Measurements from ENCODE around the gene SFXN4. TPM values are rescaled to one million over a fixed set of nuclear protein-coding genes. Genes with fewer than 3 reads are reported as not detected.

The SFXN4 gene
- total RNA-seq, 1 experiment from 2014 or later, result 72.9 TPM

- ChIA-PET CTCF (no interaction called here), POLR2A (ENCODE audit: low non-redundant PET) (no interaction called here)
- H3K27me3 ChIP-seq (replicated peaks; ENCODE audit: insufficient read depth, low read depth, low read length, poor library complexity), result no peaks in the 10 kb centered on the region
- H3K27ac ChIP-seq (ENCODE audit: low read depth, low read length, poor library complexity, severe bottlenecking), result peak overlapping the region; percentile 67
- peak overlapping the region; percentile 77 for H3K4me3 ChIP-seq (ENCODE audit: low read depth, low read length, poor library complexity, severe bottlenecking)
- no peak for TF ChIP-seq EZH2 (IDR thresholded peaks at IDR 0.05; ENCODE audit: borderline replicate concordance, low read depth, low read length, poor library complexity, severe bottlenecking)
- no peak for TF ChIP-seq CTCF (conservative IDR thresholded peaks at IDR 0.05; ENCODE audit: low read depth, low read length)
- H3K9me3 ChIP-seq (ENCODE audit: low read depth, low read length, poor library complexity, severe bottlenecking), result no peaks in the 10 kb centered on the region
- intact Hi-C loops (cut with micrococcal nuclease; ENCODE audit: unreplicated experiment), result no loop called here
- TSS peak; percentile 62 for BruUV-seq (replicated peaks)
- peaks cover 7% of the 10 kb centered on the region for H3K4me1 ChIP-seq (ENCODE audit: insufficient read depth, low read length, poor library complexity, severe bottlenecking)
- no peak for DNase-seq (ENCODE audit: low spot score)
- H3K36me3 ChIP-seq (ENCODE audit: insufficient read depth, low read length, poor library complexity, severe bottlenecking), result peaks cover 15% of the 10 kb centered on the region
These were observed 60.4 kb downstream of the SFXN4 start for GRCh38 chr10:119105155-119105554.

DNA sequence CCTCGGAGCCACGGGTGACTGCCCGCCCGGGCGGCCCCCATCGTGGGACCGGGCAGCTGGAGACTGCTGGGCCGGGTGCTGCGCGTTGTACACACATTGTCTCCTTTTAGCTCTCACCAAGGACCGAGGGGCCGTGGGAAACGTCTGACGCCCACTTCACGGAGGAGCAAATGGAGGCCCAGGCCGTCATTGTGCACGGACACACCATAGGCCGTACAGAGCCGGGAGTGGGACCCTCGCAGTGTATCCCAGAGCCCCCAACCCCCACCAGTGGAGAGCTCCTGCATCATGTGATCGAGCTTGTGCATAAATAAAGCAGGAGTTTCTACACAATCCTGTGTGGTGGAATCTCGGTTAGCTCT is 60.9 kb downstream of the SFXN4 start:
- H3K9me3 ChIP-seq (ENCODE audit: low read depth, low read length, poor library complexity, severe bottlenecking), result no peaks in the 10 kb centered on the region
- POLR2A ChIA-PET (ENCODE audit: low non-redundant PET), result no interaction called here
- peak; percentile 42 for DNase-seq (ENCODE audit: low spot score)
- TF ChIP-seq CTCF (conservative IDR thresholded peaks at IDR 0.05; ENCODE audit: low read depth, low read length) (no peak), EZH2 (IDR thresholded peaks at IDR 0.05; ENCODE audit: borderline replicate concordance, low read depth, low read length, poor library complexity, severe bottlenecking) (no peak)
- H3K27me3 ChIP-seq (replicated peaks; ENCODE audit: insufficient read depth, low read depth, low read length, poor library complexity), result no peaks in the 10 kb centered on the region
- peaks cover 13% of the 10 kb centered on the region for H3K36me3 ChIP-seq (ENCODE audit: insufficient read depth, low read length, poor library complexity, severe bottlenecking)
- no TSS peak for BruUV-seq (replicated peaks)
- intact Hi-C loops (cut with micrococcal nuclease; ENCODE audit: unreplicated experiment), result loop anchor here (1.0 kb wide), 1 partner anchor 24 kb away; the partner anchor contains the start of gene EIF3A
- CTCF ChIA-PET, result no interaction called here
- H3K4me1 ChIP-seq (ENCODE audit: insufficient read depth, low read length, poor library complexity, severe bottlenecking), result peaks cover 7% of the 10 kb centered on the region
- H3K27ac ChIP-seq (ENCODE audit: low read depth, low read length, poor library complexity, severe bottlenecking), result peak overlapping the region; percentile 67
- peak overlapping the region; percentile 77 for H3K4me3 ChIP-seq (ENCODE audit: low read depth, low read length, poor library complexity, severe bottlenecking)

DNA sequence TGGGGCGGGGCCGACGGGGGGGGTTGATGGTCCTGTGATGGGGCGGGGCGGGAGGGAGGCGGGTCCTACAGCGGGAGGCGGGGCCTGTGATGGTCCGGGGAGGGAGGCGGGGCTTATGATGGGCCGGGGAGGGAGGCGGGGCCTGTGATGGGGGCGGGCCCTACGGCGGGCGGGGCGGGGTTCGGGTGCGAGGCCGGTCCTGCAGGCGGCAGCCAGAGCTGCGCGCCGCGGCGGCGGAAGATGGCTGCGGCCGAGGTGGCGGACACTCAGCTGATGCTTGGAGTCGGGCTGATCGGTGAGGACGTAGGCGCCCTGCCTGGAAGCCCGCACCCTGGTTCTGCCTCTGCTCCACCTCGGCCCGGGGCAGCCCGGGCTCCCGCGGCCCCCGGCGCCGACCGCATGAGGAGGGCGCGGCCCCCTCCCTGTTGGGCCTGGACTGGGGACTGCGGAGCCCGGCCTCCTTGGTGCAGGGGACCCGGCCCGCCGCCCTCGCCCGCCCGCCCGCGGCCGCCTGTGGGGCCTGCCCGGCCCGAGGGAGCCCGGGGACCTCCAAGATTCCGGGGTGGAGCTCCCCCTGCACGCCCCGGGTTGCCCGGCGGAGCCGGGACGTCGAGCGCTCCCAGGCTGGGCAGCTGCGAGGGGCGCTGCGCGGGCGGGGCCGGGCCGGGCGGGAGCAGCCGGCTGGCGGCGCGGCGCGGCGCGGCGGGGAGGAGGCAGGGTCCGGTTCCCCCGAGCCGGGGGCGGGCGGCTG is 61.4 kb downstream of the SFXN4 start, which contains the start of gene DENND10:
DENND10 (plus strand) TSS at position 211 of the 751 bp plus-strand sequence; CDS start at position 241, 30 bp downstream.
- intact Hi-C loops (cut with micrococcal nuclease; ENCODE audit: unreplicated experiment), result loop anchor here (1.0 kb wide), 1 partner anchor 24 kb away; the partner anchor contains the start of gene EIF3A
- H3K27me3 ChIP-seq (replicated peaks; ENCODE audit: insufficient read depth, low read depth, low read length, poor library complexity), result no peaks in the 10 kb centered on the region
- ChIA-PET POLR2A (ENCODE audit: low non-redundant PET) (no interaction called here), CTCF (no interaction called here)
- H3K4me3 ChIP-seq (ENCODE audit: low read depth, low read length, poor library complexity, severe bottlenecking), result peak within 1 kb of the TSS; percentile 77
- no peak for TF ChIP-seq CTCF (conservative IDR thresholded peaks at IDR 0.05; ENCODE audit: low read depth, low read length)
- TF ChIP-seq EZH2 (IDR thresholded peaks at IDR 0.05; ENCODE audit: borderline replicate concordance, low read depth, low read length, poor library complexity, severe bottlenecking), result no peak
- peak; percentile 79 for DNase-seq (ENCODE audit: low spot score)
- H3K9me3 ChIP-seq (ENCODE audit: low read depth, low read length, poor library complexity, severe bottlenecking), result no peaks in the 10 kb centered on the region
- H3K4me1 ChIP-seq (ENCODE audit: insufficient read depth, low read length, poor library complexity, severe bottlenecking), result peaks cover 7% of the 10 kb centered on the region
- peak within 1 kb of the TSS; percentile 67 for H3K27ac ChIP-seq (ENCODE audit: low read depth, low read length, poor library complexity, severe bottlenecking)
- H3K36me3 ChIP-seq (ENCODE audit: insufficient read depth, low read length, poor library complexity, severe bottlenecking), result peaks cover 9% of the 10 kb centered on the region
- no TSS peak for BruUV-seq (replicated peaks)
